Activated gamma-delta T cell treated with anti-CD3 and anti-CD28 coated beads, Interleukin-2, amount 50 U/mL, for 16 hours (primary cell): ENCODE data around the gene B3GALNT2.

ENCODE experiments used
- DNase-seq: peaks from one replicate; pipeline ENCODE4 v3.0.0-alpha.2; 2020; ENCODE audit warnings: low read depth

Gene B3GALNT2

DNA sequence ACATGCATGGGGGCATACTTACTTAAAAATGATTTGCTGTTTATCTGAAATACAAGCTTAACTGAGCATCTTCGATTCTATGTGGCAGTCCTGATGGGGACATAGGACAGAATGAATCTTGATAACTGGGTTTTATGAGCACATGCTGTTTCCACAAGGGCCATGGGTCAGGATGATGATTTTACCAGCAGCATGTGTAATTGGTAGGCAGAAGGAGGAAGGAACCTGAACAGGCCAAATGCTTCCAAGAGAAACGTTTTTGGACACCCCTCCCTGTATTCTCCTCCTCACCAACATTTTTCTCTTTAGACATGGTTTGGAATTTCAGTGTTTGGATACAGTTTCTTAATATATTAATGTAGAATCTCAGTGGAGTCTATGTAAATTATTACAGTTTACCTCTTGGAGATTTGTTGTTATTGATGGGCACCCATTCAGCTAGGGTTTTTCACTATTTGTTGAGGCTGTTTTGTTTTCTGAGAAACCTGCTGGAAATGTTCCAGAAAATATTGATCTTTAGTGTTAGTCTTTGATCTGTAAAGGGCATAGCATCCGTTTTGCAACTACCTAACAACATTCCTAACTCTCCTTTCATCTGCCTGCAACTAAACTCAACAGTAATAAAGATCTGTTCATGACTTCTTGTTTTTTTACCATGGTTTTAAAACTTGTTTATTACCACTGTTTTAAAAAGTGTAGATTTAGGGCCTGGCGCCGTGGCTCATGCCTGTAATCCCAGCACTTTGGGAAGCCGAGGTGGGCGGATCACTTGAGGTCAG is 95.0 kb downstream of the B3GALNT2 start:
- no peak for DNase-seq

- no peak for DNase-seq
These were observed 95.7 kb downstream of the B3GALNT2 start for GRCh38 chr1:235408503-235408960.

- no peak for DNase-seq
These were observed 96.8 kb downstream of the B3GALNT2 start for GRCh38 chr1:235407419-235407818.

DNA sequence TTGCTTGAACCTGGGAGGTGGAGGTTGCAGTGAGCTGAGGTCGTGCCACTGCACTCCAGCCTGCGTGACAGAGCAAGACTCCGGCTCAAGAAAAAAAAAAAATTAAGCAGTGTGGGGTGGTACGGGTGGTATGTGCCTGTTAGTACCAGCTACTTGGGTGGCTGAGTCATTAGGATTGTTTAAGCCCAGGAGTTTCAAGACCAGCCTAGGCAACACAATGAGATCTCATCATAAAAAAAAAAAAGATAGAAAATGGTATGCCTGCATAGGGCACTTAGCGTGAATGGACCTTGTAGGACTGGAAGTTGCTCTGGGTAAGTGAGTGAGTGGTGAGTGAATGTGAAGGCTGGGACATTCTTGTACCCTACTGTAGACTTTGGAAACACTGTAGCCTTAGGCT is 100.1 kb downstream of the B3GALNT2 start:
- DNase-seq = no peak

- no peak for DNase-seq
These were observed 100.7 kb downstream of the B3GALNT2 start for GRCh38 chr1:235403593-235403992.

- no peak for DNase-seq
These were observed 101.6 kb downstream of the B3GALNT2 start for GRCh38 chr1:235402457-235403200.

DNA sequence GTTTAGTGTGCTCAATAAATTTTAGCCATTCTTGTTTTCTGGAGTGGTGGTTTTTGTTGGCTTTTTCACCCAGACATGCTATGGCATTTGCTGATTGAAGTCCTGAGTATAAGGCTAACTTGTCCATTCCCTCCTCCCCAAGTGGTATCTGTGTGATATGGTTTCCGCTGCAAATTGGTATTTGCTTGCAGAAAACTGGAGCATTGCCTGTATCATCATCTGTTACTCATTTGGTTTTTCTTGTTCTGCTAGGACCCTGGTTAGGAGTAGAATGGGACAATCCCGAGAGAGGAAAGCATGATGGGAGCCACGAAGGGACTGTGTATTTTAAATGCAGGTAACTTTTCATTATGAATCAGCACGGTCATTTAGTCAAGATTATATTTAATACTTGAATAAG is 103.0 kb downstream of the B3GALNT2 start:
- no peak for DNase-seq
